SK-N-SH treated with all-trans-retinoic acid at 6 μM for 48 hours (cell line): Measurements from ENCODE around the gene IGFBP7.

Source experiments
- ATAC-seq: fragments of 200-7000 bp; cut with Tn5 transposase; 3 replicates; pipeline ENCODE4 v1.9.1; 2020; ENCODE audit warnings: mild to moderate bottlenecking, moderate library complexity
- ARNTL ChIP-seq: fragments of 450-650 bp; formaldehyde crosslinking; IDR thresholded peaks from 2 replicates; pipeline ENCODE4 v1.5.0; 2020; ENCODE audit warnings: low read depth, mild to moderate bottlenecking, moderate library complexity, borderline replicate concordance
- BACH2 ChIP-seq: fragments of 250-450 bp; sonication (Bioruptor Pico); IDR thresholded peaks from 2 replicates; pipeline ENCODE4 v1.9.0; 2021; ENCODE audit warnings: mild to moderate bottlenecking, borderline replicate concordance
- CREB5 ChIP-seq: fragments of 250-450 bp; sonication (Bioruptor Pico); IDR thresholded peaks from 2 replicates; pipeline ENCODE4 v1.5.1; 2020; ENCODE audit warnings: low read depth, mild to moderate bottlenecking, moderate library complexity
- CSDC2 ChIP-seq: fragments of 250-450 bp; sonication (Bioruptor Pico); IDR thresholded peaks from 2 replicates; pipeline ENCODE4 v1.5.0; 2020; ENCODE audit warnings: mild to moderate bottlenecking, moderate library complexity
- ESRRG ChIP-seq: fragments of 250-450 bp; sonication (Bioruptor Pico); IDR thresholded peaks from 2 replicates; pipeline ENCODE4 v1.6.1; 2021; ENCODE audit warnings: mild to moderate bottlenecking
- ISL1 ChIP-seq: fragments of 250-450 bp; sonication (Bioruptor Pico); IDR thresholded peaks from 2 replicates; pipeline ENCODE4 v2.1.2; 2022; ENCODE audit warnings: mild to moderate bottlenecking, moderate library complexity
- OSR1 ChIP-seq: fragments of 250-450 bp; sonication (Bioruptor Pico); IDR thresholded peaks from 2 replicates; pipeline ENCODE4 v1.8.0; 2022; ENCODE audit warnings: moderate library complexity, mild to moderate bottlenecking, inconsistent platforms
- PPARA ChIP-seq: fragments of 250-450 bp; sonication (Bioruptor Pico); IDR thresholded peaks from 2 replicates; pipeline ENCODE4 v1.5.0; 2020; ENCODE audit warnings: mild to moderate bottlenecking, borderline replicate concordance
- RARB ChIP-seq: fragments of 250-450 bp; sonication (Bioruptor Pico); IDR thresholded peaks from 2 replicates; pipeline ENCODE4 v1.8.0; 2021; ENCODE audit warnings: mild to moderate bottlenecking, moderate library complexity
- TCF4 ChIP-seq: fragments of 250-450 bp; sonication (Bioruptor Pico); IDR thresholded peaks from 2 replicates; pipeline ENCODE4 v1.8.0; 2021; ENCODE audit warnings: mild to moderate bottlenecking, moderate library complexity, borderline replicate concordance
- TOX ChIP-seq: fragments of 250-450 bp; sonication (Bioruptor Pico); IDR thresholded peaks from 2 replicates; pipeline ENCODE4 v1.8.0; 2021; ENCODE audit warnings: mild to moderate bottlenecking, moderate library complexity, borderline replicate concordance
- TSHZ2 ChIP-seq: fragments of 250-450 bp; sonication (Bioruptor Pico); IDR thresholded peaks from 2 replicates; pipeline ENCODE4 v1.5.0; 2020; ENCODE audit warnings: mild to moderate bottlenecking, moderate library complexity
- ZC3H10 ChIP-seq: fragments of 250-450 bp; sonication (Bioruptor Pico); IDR thresholded peaks from 2 replicates; pipeline ENCODE4 v1.5.1; 2021; ENCODE audit warnings: mild to moderate bottlenecking, moderate library complexity
- ZFP3 ChIP-seq: fragments of 250-450 bp; sonication (Bioruptor Pico); IDR thresholded peaks from 2 replicates; pipeline ENCODE4 v1.5.0; 2020; ENCODE audit warnings: mild to moderate bottlenecking, moderate library complexity
- ZNF565 ChIP-seq: fragments of 450-650 bp; formaldehyde crosslinking; conservative IDR thresholded peaks from 2 replicates; pipeline ENCODE4 v1.5.0; 2020; ENCODE audit warnings: low read depth, mild to moderate bottlenecking, moderate library complexity
- ZNF70 ChIP-seq: fragments of 450-650 bp; formaldehyde crosslinking; IDR thresholded peaks from 2 replicates; pipeline ENCODE4 v1.5.0; 2020; ENCODE audit warnings: mild to moderate bottlenecking, moderate library complexity
- ZNF8 ChIP-seq: fragments of 450-650 bp; formaldehyde crosslinking; IDR thresholded peaks from 2 replicates; pipeline ENCODE4 v1.5.0; 2020; ENCODE audit warnings: mild to moderate bottlenecking, moderate library complexity
- TF ChIP-seq, protein P1 (sequence below): fragments of 250-450 bp; sonication (Bioruptor Pico); IDR thresholded peaks from 2 replicates; pipeline ENCODE4 v1.5.1; 2021; ENCODE audit warnings: mild to moderate bottlenecking, moderate library complexity
- TF ChIP-seq, protein P2 (sequence below): fragments of 250-450 bp; sonication (Bioruptor Pico); IDR thresholded peaks from 2 replicates; pipeline ENCODE4 v1.8.0; 2020; ENCODE audit warnings: mild to moderate bottlenecking, moderate library complexity, borderline replicate concordance
- TF ChIP-seq, protein P3 (sequence below): fragments of 250-450 bp; sonication (Bioruptor Pico); IDR thresholded peaks from 2 replicates; pipeline ENCODE4 v1.8.0; 2021; ENCODE audit warnings: low read depth, mild to moderate bottlenecking, moderate library complexity, borderline replicate concordance

Gene IGFBP7

DNA sequence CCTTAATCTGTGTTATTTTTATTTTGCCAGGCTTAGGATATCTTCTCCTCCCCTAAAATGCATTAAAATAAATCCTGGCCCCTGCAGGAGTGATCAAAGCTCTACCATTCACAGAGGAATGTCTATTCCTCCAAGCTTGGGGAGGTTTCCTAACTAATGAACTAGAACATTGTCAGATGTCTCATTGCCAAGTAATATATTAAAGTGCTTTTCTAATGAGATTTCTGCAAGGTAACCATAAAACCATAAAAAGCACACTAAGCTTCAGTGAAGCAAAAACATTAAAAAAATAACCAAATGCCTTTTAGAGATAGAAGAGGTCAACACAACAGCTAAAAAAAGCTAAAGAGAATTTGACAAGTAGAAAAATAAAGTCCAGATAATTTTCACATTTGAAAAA lies 34.8 kb downstream of the IGFBP7 start (continued):
- TF ChIP-seq CSDC2 = no peak
- no peak for TF ChIP-seq ISL1 (CRISPR knock-in tag)

GRCh38 chr4:57074744-57075143 lies 35.4 kb downstream of the IGFBP7 start:
- TF ChIP-seq ISL1 (CRISPR knock-in tag) (peak; percentile 55; the same call in 1 of the 2 replicates), ZNF8 (CRISPR knock-in tag) (no peak), RARB (no peak)
- no peak for ATAC-seq

DNA sequence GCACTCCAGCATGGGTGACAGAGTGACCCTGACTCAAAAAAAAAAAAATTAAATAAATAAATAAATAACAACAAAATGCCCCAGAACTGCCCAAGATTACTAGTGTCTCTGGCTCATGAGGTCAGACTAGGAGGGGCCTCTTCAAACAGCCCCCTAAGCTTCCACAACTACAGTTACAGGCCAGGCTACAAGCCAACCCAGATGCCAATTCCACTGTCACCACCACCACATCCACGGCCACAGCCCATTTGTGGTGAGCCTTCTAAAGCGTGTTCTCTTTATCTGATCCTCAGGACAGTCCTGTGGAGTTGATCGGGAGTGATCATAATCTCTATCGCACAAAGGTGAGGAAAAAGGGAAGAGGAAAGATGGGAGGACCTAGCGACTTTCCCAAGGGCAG lies 36.6 kb downstream of the IGFBP7 start:
- TF ChIP-seq PPARA (CRISPR knock-in tag) = no peak
- TF ChIP-seq TOX = no peak
- TF ChIP-seq, protein P1, sequence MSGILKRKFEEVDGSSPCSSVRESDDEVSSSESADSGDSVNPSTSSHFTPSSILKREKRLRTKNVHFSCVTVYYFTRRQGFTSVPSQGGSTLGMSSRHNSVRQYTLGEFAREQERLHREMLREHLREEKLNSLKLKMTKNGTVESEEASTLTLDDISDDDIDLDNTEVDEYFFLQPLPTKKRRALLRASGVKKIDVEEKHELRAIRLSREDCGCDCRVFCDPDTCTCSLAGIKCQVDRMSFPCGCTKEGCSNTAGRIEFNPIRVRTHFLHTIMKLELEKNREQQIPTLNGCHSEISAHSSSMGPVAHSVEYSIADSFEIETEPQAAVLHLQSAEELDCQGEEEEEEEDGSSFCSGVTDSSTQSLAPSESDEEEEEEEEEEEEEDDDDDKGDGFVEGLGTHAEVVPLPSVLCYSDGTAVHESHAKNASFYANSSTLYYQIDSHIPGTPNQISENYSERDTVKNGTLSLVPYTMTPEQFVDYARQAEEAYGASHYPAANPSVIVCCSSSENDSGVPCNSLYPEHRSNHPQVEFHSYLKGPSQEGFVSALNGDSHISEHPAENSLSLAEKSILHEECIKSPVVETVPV (CRISPR knock-in tag) = no peak
- TF ChIP-seq ARNTL (CRISPR knock-in tag) = no peak
- TF ChIP-seq ZC3H10 (CRISPR knock-in tag) = no peak
- no peak for TF ChIP-seq ISL1 (CRISPR knock-in tag)
- no peak for TF ChIP-seq ZNF8 (CRISPR knock-in tag)
- no peak for TF ChIP-seq BACH2 (CRISPR knock-in tag)
- TF ChIP-seq TSHZ2 (CRISPR knock-in tag) = no peak
- no peak for TF ChIP-seq ZNF70 (CRISPR knock-in tag)
- no peak for TF ChIP-seq ESRRG
- no peak for TF ChIP-seq TCF4
- no peak for TF ChIP-seq OSR1 (CRISPR knock-in tag)
- TF ChIP-seq ZFP3 = no peak
- TF ChIP-seq, protein P2, sequence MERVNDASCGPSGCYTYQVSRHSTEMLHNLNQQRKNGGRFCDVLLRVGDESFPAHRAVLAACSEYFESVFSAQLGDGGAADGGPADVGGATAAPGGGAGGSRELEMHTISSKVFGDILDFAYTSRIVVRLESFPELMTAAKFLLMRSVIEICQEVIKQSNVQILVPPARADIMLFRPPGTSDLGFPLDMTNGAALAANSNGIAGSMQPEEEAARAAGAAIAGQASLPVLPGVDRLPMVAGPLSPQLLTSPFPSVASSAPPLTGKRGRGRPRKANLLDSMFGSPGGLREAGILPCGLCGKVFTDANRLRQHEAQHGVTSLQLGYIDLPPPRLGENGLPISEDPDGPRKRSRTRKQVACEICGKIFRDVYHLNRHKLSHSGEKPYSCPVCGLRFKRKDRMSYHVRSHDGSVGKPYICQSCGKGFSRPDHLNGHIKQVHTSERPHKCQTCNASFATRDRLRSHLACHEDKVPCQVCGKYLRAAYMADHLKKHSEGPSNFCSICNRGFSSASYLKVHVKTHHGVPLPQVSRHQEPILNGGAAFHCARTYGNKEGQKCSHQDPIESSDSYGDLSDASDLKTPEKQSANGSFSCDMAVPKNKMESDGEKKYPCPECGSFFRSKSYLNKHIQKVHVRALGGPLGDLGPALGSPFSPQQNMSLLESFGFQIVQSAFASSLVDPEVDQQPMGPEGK (CRISPR knock-in tag) = no peak
- TF ChIP-seq CSDC2 = no peak
- ATAC-seq = no peak

DNA sequence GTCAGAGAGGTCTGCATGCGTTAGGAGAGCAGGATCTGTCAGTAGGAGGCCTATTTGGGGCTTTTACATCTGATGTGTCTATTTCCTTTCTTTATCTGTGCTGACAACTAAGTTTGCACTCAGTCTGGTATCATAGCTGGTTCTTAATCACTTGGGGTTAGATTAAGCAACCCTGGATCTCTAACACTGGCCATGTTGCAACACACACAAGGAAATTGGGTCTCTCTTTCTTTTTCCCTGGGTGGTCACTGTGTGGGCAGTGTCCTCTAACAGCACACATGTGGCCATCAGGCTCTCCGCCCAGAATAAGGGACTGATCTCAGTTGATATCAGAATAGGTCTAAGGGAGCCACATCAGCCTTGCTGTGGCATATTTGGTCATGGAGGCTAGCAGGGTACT lies 38.9 kb downstream of the IGFBP7 start:
- ATAC-seq = no peak
- no peak for TF ChIP-seq TSHZ2 (CRISPR knock-in tag)
- no peak for TF ChIP-seq BACH2 (CRISPR knock-in tag)
- TF ChIP-seq, protein P2 (CRISPR knock-in tag) = no peak
- TF ChIP-seq ZC3H10 (CRISPR knock-in tag) = no peak
- no peak for TF ChIP-seq ARNTL (CRISPR knock-in tag)
- TF ChIP-seq RARB = no peak
- TF ChIP-seq, protein P3, sequence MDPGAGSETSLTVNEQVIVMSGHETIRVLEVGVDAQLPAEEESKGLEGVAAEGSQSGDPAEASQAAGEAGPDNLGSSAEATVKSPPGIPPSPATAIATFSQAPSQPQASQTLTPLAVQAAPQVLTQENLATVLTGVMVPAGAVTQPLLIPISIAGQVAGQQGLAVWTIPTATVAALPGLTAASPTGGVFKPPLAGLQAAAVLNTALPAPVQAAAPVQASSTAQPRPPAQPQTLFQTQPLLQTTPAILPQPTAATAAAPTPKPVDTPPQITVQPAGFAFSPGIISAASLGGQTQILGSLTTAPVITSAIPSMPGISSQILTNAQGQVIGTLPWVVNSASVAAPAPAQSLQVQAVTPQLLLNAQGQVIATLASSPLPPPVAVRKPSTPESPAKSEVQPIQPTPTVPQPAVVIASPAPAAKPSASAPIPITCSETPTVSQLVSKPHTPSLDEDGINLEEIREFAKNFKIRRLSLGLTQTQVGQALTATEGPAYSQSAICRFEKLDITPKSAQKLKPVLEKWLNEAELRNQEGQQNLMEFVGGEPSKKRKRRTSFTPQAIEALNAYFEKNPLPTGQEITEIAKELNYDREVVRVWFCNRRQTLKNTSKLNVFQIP = no peak
- no peak for TF ChIP-seq CREB5
- TF ChIP-seq ZNF565 = no peak
- no peak for TF ChIP-seq PPARA (CRISPR knock-in tag)
- TF ChIP-seq TCF4 = no peak
- no peak for TF ChIP-seq ZFP3
- no peak for TF ChIP-seq OSR1 (CRISPR knock-in tag)
- TF ChIP-seq ESRRG = no peak
- TF ChIP-seq ZNF8 (CRISPR knock-in tag) = no peak
